ENCODE results near the gene CDC73.
"Not testable (repeated sequence)": the region's sequence is repeated elsewhere in the genome, so short reads cannot be mapped to it uniquely, and the experiment has no call there.

DNA sequence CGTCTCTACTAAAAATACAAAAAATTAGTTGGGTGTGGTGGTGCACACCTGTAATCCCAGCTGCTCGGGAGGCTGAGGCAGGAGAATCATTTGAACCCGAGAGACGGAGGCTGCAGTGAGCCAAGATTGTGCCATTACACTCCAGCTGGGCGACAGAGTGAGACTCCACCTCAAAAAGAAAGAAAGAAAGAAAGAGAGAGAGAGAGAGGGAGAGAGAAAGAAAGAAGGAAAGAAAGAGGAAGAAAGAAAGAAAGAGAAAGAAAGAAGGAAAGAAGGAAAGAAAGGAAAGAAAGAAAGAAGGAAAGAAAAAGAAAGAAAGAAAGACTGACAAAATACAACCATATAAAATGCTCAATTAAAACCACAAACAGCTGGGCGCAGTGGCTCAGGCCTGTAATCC is 4.7 kb upstream of the CDC73 start:
- not testable (repeated sequence) for TF ChIP-seq CTCF (IDR thresholded peaks at IDR 0.05; ENCODE audit: insufficient read depth, low read length, poor library complexity, severe bottlenecking); EZH2phosphoT487 (conservative IDR thresholded peaks at IDR 0.05; ENCODE audit: low read length)

Data from SU-DHL-6 (cell line).